NCI-H2196 treated with DMSO at 0.1 percent for 48 hours (cell line): Measurements from ENCODE around the gene NCOA1.
"Not testable (repeated sequence)": the region's sequence is repeated elsewhere in the genome, so short reads cannot be mapped to it uniquely, and the experiment has no call there.

ENCODE experiments used
- DNase-seq: peaks from one replicate; lab custom pipeline; 2025; ENCODE audit not compliant: unreplicated experiment; lab: John Stamatoyannopoulos, UW

The NCOA1 gene

GRCh38 chr2:24490690-24491541 is at the start of gene NCOA1:
NCOA1 (plus strand) TSS chr2:24491254; CDS start chr2:24658678, 167,424 bp downstream.
- DNase-seq = peak; percentile 60

- DNase-seq = no peak
Measured at GRCh38 chr2:24448797-24449196, 42.3 kb upstream of the NCOA1 start.

- DNase-seq = no peak
Measured at GRCh38 chr2:24449344-24449743, 41.7 kb upstream of the NCOA1 start.

- no peak for DNase-seq
Measured at GRCh38 chr2:24451805-24452501, 39.1 kb upstream of the NCOA1 start.

GRCh38 chr2:24452502-24452885 is 38.6 kb upstream of the NCOA1 start:
- DNase-seq = no peak

- DNase-seq = no peak
Measured at GRCh38 chr2:24453379-24454073, 37.5 kb upstream of the NCOA1 start.

GRCh38 chr2:24454294-24454693 is 36.8 kb upstream of the NCOA1 start:
- DNase-seq = no peak

GRCh38 chr2:24456599-24457556 is 34.2 kb upstream of the NCOA1 start:
- no peak for DNase-seq

- no peak for DNase-seq
Measured at GRCh38 chr2:24457696-24458386, 33.2 kb upstream of the NCOA1 start.

GRCh38 chr2:24459224-24460161 is 31.6 kb upstream of the NCOA1 start:
- no peak for DNase-seq

GRCh38 chr2:24461685-24462084 is 29.4 kb upstream of the NCOA1 start:
- no peak for DNase-seq

- DNase-seq = no peak
Measured at GRCh38 chr2:24463271-24463670, 27.8 kb upstream of the NCOA1 start.

- no peak for DNase-seq
Measured at GRCh38 chr2:24466871-24467870, 23.9 kb upstream of the NCOA1 start.

- DNase-seq = not testable (repeated sequence)
Measured at GRCh38 chr2:24468453-24468852, 22.6 kb upstream of the NCOA1 start.

- DNase-seq = no peak
Measured at GRCh38 chr2:24469148-24469650, 21.9 kb upstream of the NCOA1 start.

GRCh38 chr2:24471662-24472061 is 19.4 kb upstream of the NCOA1 start:
- no peak for DNase-seq

- no peak for DNase-seq
Measured at GRCh38 chr2:24472416-24472815, 18.6 kb upstream of the NCOA1 start.
